ENCODE results near the gene TPPP3.
A peak's percentile ranks its signal among the peaks of the same experiment; 100 is the strongest.

Gene TPPP3

DNA sequence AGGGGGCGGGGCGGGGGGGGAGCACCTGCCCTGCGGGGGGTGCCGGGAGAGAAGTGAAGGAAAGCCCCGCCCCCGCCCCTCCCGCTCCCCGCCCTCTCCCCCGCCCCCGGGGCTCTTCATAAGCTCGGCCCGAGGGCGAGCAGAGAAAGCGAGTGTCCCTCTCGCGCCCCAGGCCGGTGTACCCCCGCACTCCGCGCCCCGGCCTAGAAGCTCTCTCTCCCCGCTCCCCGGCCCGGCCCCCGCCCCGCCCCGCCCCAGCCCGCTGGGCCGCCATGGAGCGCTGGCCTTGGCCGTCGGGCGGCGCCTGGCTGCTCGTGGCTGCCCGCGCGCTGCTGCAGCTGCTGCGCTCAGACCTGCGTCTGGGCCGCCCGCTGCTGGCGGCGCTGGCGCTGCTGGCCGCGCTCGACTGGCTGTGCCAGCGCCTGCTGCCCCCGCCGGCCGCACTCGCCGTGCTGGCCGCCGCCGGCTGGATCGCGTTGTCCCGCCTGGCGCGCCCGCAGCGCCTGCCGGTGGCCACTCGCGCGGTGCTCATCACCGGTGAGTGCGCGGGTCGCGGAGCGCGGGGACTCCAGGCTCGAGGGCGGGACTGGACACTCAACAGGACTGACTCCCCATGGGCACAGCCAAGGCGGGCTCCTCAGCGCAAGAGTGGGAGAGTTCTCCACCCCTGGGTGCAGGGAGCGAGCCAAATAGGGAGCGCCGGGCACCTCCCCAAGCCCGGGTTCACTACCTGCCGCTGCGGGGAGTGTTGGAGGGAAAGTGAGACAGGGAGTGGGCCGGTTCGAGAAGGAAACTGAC lies 37.9 kb upstream of the TPPP3 start, which contains the start of gene HSD11B2:
TSS of gene HSD11B2 (plus strand) at position 145 of the 798 bp plus-strand sequence. CDS start at position 273, 128 bp downstream.
- DNase-seq, result peak; percentile 53

DNA sequence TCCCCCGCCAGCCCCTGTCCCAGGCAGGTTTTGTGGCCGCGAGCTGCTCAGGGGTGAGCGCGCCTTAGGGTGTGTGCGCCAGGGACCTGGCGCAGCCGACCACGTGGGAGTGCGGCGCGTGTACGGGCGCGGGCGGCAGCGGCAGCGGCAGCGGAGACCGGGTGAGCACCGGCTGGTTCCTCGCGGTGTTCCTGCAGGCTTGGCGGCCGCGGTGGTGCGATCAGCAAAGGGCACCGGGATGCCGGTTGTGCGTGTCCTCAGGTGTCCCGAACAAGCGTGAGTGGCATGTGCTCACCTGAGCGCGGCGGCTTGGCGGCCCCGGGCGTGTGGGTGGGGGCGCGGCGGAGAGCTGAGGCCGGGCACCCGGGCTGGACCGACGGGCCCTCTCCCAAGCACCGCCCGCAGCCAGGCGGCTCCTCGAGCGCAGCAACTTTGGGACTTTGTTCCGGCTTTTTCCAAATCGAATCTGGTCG lies 37.2 kb upstream of the TPPP3 start:
- DNase-seq, result peak in 1 of 2 experiments; percentile 35

More for the DNA sequence above, 37.9 kb upstream of the TPPP3 start, which contains the start of gene HSD11B2:
- TF ChIP-seq POLR2A (IDR thresholded peaks at IDR 0.05; ENCODE audit: low read length) (no peak), GATA1 (IDR thresholded peaks at IDR 0.05; ENCODE audit: low read depth, low read length) (no peak)

DNA sequence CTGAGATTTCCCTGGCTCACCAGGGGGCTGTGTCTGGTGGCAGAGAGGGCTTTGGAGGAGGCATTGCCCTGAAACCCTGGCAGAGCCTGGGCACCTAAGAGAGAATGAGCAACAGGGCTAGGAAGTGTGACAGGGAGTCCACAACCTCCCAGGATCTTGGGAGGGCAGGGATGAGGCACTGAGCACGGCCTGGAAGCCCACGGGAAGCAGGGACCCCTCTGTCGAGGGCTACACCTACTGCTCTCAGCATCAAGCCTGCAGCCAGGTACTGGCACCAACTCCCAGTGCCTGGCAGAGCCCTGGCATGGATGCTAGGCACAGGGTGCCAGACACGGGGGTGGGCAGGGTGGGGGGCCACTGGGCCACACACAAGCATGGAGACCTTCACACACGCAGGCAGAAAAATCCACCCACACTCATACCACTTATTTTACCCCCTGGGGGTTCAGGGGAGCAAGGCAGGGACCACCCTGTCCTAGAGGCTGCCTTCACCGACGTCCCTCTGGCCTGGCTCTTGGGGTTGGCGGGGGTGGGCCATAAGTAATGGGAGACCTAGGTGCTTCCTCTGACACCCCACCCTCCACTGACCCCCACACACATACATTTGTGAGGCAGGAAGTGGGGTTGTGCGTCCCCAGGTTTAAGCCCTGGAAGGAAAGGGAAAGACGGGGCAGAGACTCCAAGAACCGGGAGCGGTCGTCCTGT lies 36.7 kb upstream of the TPPP3 start:
- DNase-seq, result no peak
- TF ChIP-seq POLR2A (IDR thresholded peaks at IDR 0.05; ENCODE audit: low read length) (no peak), GATA1 (IDR thresholded peaks at IDR 0.05; ENCODE audit: low read depth, low read length) (no peak)

More for the DNA sequence above, 37.2 kb upstream of the TPPP3 start:
- TF ChIP-seq GATA1 (IDR thresholded peaks at IDR 0.05; ENCODE audit: low read depth, low read length) (no peak), POLR2A (IDR thresholded peaks at IDR 0.05; ENCODE audit: low read length) (no peak)

DNA sequence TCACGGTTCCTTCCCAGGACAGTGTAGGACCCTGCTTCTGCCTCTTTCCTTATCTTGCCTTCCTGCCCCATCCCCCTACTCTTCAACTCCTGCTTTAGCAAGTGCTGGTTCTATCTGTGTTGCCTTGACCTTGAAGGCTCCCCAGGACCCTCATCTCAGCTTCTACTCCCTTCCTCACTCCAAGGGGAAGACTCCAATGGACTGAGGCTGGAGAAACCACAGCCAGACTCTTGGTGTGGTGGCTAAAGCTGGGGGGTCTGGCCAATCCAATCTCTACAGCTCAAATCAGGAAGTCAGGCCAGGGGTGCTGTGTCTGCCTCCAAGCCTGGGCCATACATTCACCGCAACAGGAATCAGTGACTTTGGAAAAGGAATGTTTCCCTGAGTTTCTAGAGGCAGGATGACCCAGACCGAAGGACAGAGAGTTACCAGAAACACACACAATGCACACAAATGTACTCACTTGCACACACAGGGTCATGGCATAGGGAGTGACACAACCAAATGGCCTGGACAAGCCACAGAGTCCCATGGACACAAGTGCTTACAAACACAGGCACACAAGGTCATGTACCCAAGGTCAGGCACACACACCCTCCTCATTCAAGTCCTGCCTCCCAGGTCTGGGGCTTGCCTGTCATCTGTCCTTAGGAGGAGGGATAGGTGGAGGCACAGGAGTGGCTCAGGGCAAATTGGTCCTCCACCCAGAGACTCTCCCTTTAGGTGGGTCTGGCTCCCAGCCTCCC lies 35.9 kb upstream of the TPPP3 start:
- DNase-seq, result peak in 1 of 2 experiments; percentile 21

DNA sequence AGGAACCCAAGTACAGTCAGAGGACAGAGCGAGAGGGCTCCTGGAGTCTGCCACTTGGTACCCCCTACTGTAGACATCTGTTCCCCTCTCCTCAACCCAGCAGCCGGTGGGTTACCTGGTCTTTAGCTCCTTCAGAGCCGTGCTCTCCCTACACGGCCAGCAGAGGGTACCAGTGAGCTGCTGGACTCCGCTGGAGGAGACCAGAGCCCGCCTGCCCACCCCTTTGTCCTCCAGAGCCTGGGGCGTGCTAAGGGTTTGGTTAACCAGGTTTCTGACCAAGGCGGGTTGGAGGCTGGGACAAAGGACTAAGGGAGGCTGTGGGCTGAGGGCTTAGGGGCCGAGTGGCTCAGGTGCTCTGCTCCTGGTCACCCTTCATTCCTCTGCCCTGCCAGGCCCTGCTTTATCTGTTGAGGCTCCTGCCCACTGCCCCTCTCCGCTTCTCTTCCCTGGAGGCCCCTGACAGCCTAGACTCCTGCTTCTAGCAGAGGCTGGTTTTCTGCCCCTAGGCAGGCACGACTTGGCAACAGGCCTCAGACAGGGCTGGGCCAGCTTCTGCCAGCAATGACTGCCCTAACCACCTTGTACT lies 34.9 kb upstream of the TPPP3 start:
- peak; percentile 63 to 74 for DNase-seq

More for the DNA sequence above, 35.9 kb upstream of the TPPP3 start:
- no peak for TF ChIP-seq GATA1 (IDR thresholded peaks at IDR 0.05; ENCODE audit: low read depth, low read length)
- no peak for TF ChIP-seq POLR2A (IDR thresholded peaks at IDR 0.05; ENCODE audit: low read length)

DNA sequence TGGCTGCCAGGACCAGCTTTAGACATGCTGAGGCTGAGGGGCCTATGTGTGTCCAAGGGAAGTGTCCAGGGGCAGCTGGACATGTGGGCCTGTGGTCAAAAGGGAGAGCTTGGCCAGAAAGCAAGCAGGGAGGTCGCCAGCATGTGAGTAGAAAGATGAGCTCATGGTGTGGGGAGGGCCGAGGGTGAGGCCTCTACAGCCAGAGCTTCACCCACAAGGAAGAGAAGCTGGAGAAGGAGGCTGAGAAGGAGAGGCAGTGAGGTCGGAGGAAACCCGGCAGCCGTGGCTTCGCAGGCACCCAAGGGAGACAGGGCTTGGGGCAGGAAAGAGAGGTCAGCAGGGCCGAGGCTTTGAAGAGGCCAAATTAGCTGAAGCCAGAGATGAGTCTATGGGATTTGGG lies 33.7 kb upstream of the TPPP3 start:
- DNase-seq, result no peak
- TF ChIP-seq GATA1 (IDR thresholded peaks at IDR 0.05; ENCODE audit: low read depth, low read length) (no peak), POLR2A (IDR thresholded peaks at IDR 0.05; ENCODE audit: low read length) (no peak)

More for the DNA sequence above, 34.9 kb upstream of the TPPP3 start:
- no peak for TF ChIP-seq GATA1 (IDR thresholded peaks at IDR 0.05; ENCODE audit: low read depth, low read length)
- no peak for TF ChIP-seq POLR2A (IDR thresholded peaks at IDR 0.05; ENCODE audit: low read length)

DNA sequence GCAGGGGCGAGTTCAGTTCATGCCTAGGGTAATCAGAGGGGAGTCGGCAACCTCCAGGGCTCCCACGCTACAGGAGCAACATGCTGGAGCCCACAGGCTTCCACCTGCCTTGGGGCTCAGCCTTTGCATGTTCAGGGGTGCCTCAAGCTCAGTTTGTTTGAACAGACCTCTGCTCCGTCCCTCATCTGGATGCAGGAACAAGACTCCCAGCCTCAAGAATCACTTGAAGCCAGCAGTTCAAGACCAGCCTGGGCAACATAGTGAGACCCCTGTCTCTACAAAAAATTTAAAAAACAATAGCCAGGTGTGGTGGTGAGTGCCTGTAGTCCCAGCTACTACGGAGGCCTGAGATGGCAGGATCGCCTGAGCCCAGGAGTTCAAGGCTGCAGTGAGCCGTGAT lies 32.7 kb upstream of the TPPP3 start:
- TF ChIP-seq POLR2A (IDR thresholded peaks at IDR 0.05; ENCODE audit: low read length), result no peak
- TF ChIP-seq GATA1 (IDR thresholded peaks at IDR 0.05; ENCODE audit: low read depth, low read length), result no peak
- no peak for DNase-seq

DNA sequence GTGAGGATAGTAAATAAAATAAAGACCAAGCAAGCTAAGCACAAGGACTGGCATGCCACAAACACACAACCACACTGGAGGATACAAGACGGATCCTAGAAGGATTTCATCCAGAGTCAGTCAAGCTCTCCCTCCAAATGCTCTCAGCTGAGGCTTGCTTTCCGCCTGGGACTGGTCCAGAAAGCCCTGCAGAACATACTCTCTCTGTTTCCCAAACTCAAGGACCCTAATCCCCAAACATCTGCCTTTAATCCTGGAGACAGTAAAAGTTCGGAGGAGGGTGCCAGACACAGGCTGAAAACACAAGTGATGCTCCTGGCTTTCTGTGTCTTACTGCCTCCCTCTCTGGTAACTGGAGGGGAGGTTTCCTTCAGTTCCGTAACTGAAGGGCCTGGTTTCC lies 32.3 kb upstream of the TPPP3 start:
- TF ChIP-seq POLR2A (IDR thresholded peaks at IDR 0.05; ENCODE audit: low read length) (no peak), GATA1 (IDR thresholded peaks at IDR 0.05; ENCODE audit: low read depth, low read length) (no peak)
- no peak for DNase-seq

DNA sequence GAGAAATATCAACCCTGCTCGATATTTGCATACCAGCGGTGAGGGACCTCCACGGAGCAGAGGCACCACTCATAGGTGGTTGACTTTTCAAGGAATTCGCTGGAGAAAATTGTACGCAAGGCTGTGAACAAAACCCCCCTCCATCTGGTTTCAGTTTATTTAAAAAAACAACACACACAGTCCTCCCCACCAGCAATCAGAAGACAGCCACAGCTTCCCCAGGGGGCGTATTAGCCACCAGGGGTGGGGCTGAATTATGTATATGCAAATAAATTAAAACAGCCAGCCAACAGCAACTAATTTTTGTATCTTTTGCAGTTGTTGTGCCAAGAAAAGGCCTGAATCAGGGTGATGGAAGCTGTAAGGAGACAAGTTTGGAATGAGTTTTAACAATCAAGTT lies 31.8 kb upstream of the TPPP3 start:
- no peak for DNase-seq
- TF ChIP-seq GATA1 (IDR thresholded peaks at IDR 0.05; ENCODE audit: low read depth, low read length) (no peak), POLR2A (IDR thresholded peaks at IDR 0.05; ENCODE audit: low read length) (no peak)

DNA sequence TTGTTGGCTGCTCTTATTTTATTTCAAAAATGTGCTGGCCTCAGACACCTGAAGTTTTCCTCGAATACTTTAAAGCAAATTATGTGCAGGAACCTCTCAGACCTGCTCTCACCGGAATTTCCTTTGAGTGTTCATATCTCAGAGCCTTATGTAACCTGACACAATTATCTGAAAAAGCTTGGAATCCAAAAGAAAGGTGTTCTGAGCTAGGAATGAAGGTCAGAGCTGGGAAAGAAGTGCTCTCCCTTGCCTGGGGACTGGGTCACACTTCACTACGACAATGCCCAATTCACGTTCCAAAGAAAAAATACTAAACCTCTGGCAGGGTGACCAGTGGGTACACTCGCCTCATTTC lies 30.9 kb upstream of the TPPP3 start:
- DNase-seq, result no peak
- TF ChIP-seq GATA1 (IDR thresholded peaks at IDR 0.05; ENCODE audit: low read depth, low read length), result no peak
- no peak for TF ChIP-seq POLR2A (IDR thresholded peaks at IDR 0.05; ENCODE audit: low read length)

DNA sequence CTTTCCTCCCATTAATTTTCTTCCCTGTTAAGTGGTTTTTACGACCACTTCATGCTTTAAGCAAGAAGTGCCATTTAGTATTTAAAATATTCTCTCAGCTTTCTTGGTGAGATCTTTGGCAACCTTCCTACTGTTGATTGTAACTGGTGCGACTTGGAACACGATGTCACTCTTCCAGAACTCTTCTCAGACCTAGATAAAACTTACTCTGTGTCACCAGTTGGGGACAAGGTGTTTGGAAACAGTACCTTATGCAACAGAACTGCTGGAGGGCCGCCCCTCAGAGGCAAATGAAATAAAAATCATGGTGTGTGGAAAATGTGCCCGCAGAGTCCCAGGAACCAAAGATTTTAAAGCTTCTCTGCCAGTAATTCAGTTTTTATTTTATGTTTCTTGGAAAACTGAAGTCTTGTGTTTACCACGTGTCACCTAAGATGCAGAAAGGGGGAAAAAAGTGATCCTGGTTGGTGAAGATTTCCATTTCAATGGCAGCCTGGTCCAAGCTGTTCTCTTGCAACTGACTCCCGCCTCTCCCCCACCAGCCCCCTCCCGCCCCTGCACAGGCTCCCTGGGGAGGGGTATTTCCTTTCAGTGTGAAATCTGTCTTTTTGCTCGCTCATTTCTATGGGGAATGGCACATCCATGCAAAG lies 30.4 kb upstream of the TPPP3 start:
- TF ChIP-seq POLR2A (IDR thresholded peaks at IDR 0.05; ENCODE audit: low read length) (no peak), GATA1 (IDR thresholded peaks at IDR 0.05; ENCODE audit: low read depth, low read length) (no peak)

DNA sequence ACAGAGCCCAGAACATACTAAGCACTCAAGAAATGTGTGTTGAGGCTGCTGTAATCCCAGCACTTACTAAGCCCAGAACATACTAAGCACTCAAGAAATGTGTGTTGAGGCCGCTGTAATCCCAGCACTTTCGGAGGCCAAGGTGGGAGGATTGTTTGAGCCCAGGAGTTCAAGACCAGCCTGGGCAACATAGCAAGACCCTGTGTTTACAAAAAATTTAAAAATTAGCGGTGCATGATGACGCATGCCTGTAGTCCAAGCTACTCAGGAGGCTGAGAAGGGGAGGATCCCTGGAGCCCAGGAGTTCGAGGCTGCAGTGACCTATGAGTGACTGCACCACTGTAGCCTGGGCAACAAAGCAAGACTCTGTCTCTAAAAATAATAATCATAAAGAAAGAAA lies 29.7 kb upstream of the TPPP3 start:
- DNase-seq, result no peak
- TF ChIP-seq GATA1 (IDR thresholded peaks at IDR 0.05; ENCODE audit: low read depth, low read length), result no peak
- no peak for TF ChIP-seq POLR2A (IDR thresholded peaks at IDR 0.05; ENCODE audit: low read length)

More for the DNA sequence above, 30.4 kb upstream of the TPPP3 start:
- no peak for DNase-seq

DNA sequence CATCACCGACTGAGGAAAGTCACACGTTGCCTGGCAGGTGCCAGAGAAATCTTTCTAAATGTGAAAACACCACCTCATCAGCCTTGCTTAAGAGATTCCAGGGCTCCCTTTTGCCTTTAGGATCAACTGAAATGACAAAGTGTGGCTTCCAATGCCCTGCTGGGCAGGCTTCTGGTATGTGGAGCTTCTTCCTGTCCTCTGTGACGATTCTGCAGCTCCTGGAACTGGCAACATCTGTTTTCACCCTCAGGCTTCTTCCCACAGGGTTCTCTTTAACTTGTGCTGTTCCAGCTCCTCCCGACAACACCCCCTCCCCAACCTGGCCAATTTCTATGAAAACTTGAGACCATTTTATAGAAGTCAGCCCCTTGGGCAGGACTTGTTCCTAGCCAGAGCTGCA lies 27.7 kb upstream of the TPPP3 start:
- TF ChIP-seq GATA1 (IDR thresholded peaks at IDR 0.05; ENCODE audit: low read depth, low read length) (no peak), POLR2A (IDR thresholded peaks at IDR 0.05; ENCODE audit: low read length) (no peak)

More for the DNA sequence above, 27.7 kb upstream of the TPPP3 start:
- DNase-seq, result no peak
